Hepatocyte (in vitro differentiated cells): Measurements from ENCODE around the gene UBE2O. TPM values are rescaled to one million over a fixed set of nuclear protein-coding genes. Genes with fewer than 3 reads are reported as not detected.
A peak's percentile ranks its signal among the peaks of the same experiment; 100 is the strongest.

Source experiments
- DNase-seq: peaks from one replicate; pipeline ENCODE4 v3.0.0-alpha.2; 2016; ENCODE audit warnings: low spot score
- H2AFZ ChIP-seq: fragments of 200-600 bp; sonication (generic); 2 replicates; pipeline ENCODE4 v1.6.0; 2016; ENCODE audit warnings: antibody characterized with exemption, mild to moderate bottlenecking
- H3K27ac ChIP-seq: fragments of 200-600 bp; sonication (generic); 2 replicates; pipeline ENCODE4 v1.5.1; 2016; ENCODE audit warnings: mild to moderate bottlenecking
- H3K27me3 ChIP-seq: fragments of 200-600 bp; sonication (generic); 2 replicates; pipeline ENCODE4 v1.6.1; 2016
- H3K36me3 ChIP-seq: fragments of 200-600 bp; sonication (generic); replicated peaks from 2 replicates; pipeline ENCODE4 v1.5.1; 2016; ENCODE audit warnings: low read depth; ENCODE audit not compliant: insufficient read depth
- H3K4me1 ChIP-seq: fragments of 200-600 bp; sonication (generic); 2 replicates; pipeline ENCODE4 v1.5.1; 2016; ENCODE audit warnings: mild to moderate bottlenecking, moderate library complexity; ENCODE audit not compliant: insufficient read depth
- H3K4me2 ChIP-seq: fragments of 200-600 bp; sonication (generic); 2 replicates; pipeline ENCODE4 v1.6.0; 2016
- H3K4me3 ChIP-seq: fragments of 200-600 bp; sonication (generic); 2 replicates; pipeline ENCODE4 v1.5.1; 2016; ENCODE audit warnings: mild to moderate bottlenecking
- H3K79me2 ChIP-seq: fragments of 200-600 bp; sonication (generic); 2 replicates; pipeline ENCODE4 v1.6.0; 2017; ENCODE audit warnings: mild to moderate bottlenecking
- H3K9me2 ChIP-seq: fragments of 200-600 bp; sonication (generic); replicated peaks from 2 replicates; pipeline ENCODE4 v1.6.0; 2017; ENCODE audit warnings: mild to moderate bottlenecking; ENCODE audit not compliant: insufficient read depth
- H3K9me3 ChIP-seq: fragments of 200-600 bp; sonication (generic); 2 replicates; pipeline ENCODE4 v1.5.1; 2016; ENCODE audit warnings: low read depth, mild to moderate bottlenecking
- H4K20me1 ChIP-seq: fragments of 200-600 bp; sonication (generic); 2 replicates; pipeline ENCODE4 v1.6.0; 2016; ENCODE audit warnings: mild to moderate bottlenecking; ENCODE audit not compliant: insufficient read depth, poor library complexity, severe bottlenecking
- EZH2 ChIP-seq: fragments of 200-600 bp; sonication (generic); IDR thresholded peaks from 2 replicates; pipeline ENCODE4 v1.6.1; 2016; ENCODE audit warnings: antibody characterized with exemption, mild to moderate bottlenecking, borderline replicate concordance
- EZH2phosphoT487 ChIP-seq: fragments of 200-600 bp; sonication (generic); IDR thresholded peaks from one replicate; pipeline ENCODE4 v1.6.1; 2018; ENCODE audit warnings: antibody characterized with exemption, mild to moderate bottlenecking, low read depth, moderate library complexity; ENCODE audit not compliant: unreplicated experiment, severe bottlenecking
- WGBS: methylation state at CpG from one replicate; pipeline ENCODE4 v1.1.6; 2016; ENCODE audit warnings: low lambda C conversion rate; ENCODE audit errors: missing lambda C conversion rate; 5-methylcytosine and 5-hydroxymethylcytosine counted together
- polyA plus RNA-seq: library from polyadenylated mRNA; unstranded; fragments of >200 nt; fragmentation: Nextera tagmentation; extraction: Ambion mirVana; gene quantifications from 2 replicates; pipeline ENCODE4 v1.2.1, GENCODE V29; 2016
- total RNA-seq: library from RNA; depleted of rRNA; stranded (reverse); fragments of >200 nt; gene quantifications from 2 replicates; pipeline ENCODE4 v1.2.3, GENCODE V29; 2014
- TF ChIP-seq, protein P1 (sequence below): fragments of 200-600 bp; sonication (generic); IDR thresholded peaks from 2 replicates; pipeline ENCODE4 v1.5.1; 2016; ENCODE audit warnings: antibody characterized with exemption, mild to moderate bottlenecking; ENCODE audit not compliant: poor library complexity

The UBE2O gene
- total and polyA plus RNA-seq, 2 experiments from 2014 or later: 9.7 to 15.2 TPM

- H3K27me3 ChIP-seq: no peaks in the 10 kb centered on the region
- TF ChIP-seq, protein P1, sequence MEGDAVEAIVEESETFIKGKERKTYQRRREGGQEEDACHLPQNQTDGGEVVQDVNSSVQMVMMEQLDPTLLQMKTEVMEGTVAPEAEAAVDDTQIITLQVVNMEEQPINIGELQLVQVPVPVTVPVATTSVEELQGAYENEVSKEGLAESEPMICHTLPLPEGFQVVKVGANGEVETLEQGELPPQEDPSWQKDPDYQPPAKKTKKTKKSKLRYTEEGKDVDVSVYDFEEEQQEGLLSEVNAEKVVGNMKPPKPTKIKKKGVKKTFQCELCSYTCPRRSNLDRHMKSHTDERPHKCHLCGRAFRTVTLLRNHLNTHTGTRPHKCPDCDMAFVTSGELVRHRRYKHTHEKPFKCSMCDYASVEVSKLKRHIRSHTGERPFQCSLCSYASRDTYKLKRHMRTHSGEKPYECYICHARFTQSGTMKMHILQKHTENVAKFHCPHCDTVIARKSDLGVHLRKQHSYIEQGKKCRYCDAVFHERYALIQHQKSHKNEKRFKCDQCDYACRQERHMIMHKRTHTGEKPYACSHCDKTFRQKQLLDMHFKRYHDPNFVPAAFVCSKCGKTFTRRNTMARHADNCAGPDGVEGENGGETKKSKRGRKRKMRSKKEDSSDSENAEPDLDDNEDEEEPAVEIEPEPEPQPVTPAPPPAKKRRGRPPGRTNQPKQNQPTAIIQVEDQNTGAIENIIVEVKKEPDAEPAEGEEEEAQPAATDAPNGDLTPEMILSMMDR: no peak
- TF ChIP-seq EZH2phosphoT487 (no peak), EZH2 (no peak)
- no peak overlapping the region for H3K4me3 ChIP-seq
- peak overlapping the region; percentile 40 for H3K27ac ChIP-seq
- no peaks in the 10 kb centered on the region for H4K20me1 ChIP-seq
- H3K4me1 ChIP-seq: peaks cover 26% of the 10 kb centered on the region
- H3K79me2 ChIP-seq: peaks cover 3% of the 10 kb centered on the region
- no peaks in the 10 kb centered on the region for H3K9me2 ChIP-seq
- H3K9me3 ChIP-seq: no peaks in the 10 kb centered on the region
- peak; percentile 61 for DNase-seq
- WGBS: 42% methylated on average over 15 of the region's 15 CpGs
- H3K36me3 ChIP-seq: no peaks in the 10 kb centered on the region
- H3K4me2 ChIP-seq: peak overlapping the region; percentile 48
- H2AFZ ChIP-seq: no peak overlapping the region
Measured at GRCh38 chr17:76492989-76493501, 40.1 kb upstream of the UBE2O start.

- H3K9me2 ChIP-seq: no peaks in the 10 kb centered on the region
- peaks cover under 1% of the 10 kb centered on the region for H3K79me2 ChIP-seq
- no peak overlapping the region for H3K4me3 ChIP-seq
- no peaks in the 10 kb centered on the region for H3K27me3 ChIP-seq
- 83% methylated on average over 9 of the region's 11 CpGs for WGBS
- TF ChIP-seq EZH2phosphoT487 (no peak), EZH2 (no peak)
- TF ChIP-seq, protein P1: no peak
- no peaks in the 10 kb centered on the region for H3K36me3 ChIP-seq
- H3K27ac ChIP-seq: peak overlapping the region; percentile 40
- H3K4me2 ChIP-seq: peak overlapping the region; percentile 48
- H3K4me1 ChIP-seq: peaks cover 21% of the 10 kb centered on the region
- H3K9me3 ChIP-seq: no peaks in the 10 kb centered on the region
- no peaks in the 10 kb centered on the region for H4K20me1 ChIP-seq
- DNase-seq: no peak
- H2AFZ ChIP-seq: no peak overlapping the region
Measured at GRCh38 chr17:76492123-76492988, 39.4 kb upstream of the UBE2O start.

DNA sequence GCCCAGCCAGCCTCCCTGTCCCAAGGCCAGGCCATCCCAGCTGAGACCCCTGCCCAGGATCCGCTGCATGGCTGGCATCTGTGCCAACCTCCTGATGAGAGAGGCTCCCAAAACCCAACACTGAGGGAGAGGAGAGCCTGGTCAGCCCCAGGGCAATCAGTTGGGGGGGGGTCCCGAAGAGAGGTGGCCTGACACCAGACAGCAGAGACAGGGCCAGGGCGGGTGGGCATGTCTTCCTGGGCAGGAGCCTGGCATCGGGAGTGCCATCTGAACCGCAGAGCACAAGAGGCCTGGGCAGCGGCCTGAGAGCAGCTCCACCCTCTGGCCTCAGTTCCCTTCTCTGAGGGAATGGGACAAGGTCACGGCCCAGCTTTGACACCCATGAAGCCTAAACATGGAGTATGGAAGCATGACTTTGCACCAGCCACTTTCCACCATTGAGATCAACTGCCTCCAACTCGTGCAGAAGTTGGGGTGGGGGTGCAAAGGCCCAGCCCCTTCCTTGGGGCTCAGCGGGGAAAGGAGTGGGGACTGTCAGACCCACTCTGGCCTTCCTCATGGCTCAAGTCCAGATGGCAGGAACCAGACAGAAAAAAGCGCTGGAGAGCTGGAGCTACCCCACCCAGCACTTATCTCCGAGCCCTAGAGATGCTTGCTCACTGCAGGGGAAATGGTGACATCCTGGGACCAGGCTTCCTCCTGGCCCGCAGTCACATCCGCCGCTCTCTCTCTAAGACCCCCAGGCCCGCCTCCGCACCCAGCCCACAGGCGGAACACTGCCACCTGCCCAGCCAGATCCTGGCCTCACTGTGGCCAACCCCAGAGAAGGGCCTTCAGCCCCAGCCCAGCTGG is 38.5 kb upstream of the UBE2O start:
- WGBS: 94% methylated on average over 17 of the region's 17 CpGs
- H3K36me3 ChIP-seq: no peaks in the 10 kb centered on the region
- H3K9me2 ChIP-seq: no peaks in the 10 kb centered on the region
- no peaks in the 10 kb centered on the region for H3K27me3 ChIP-seq
- no peak overlapping the region for H3K27ac ChIP-seq
- H4K20me1 ChIP-seq: no peaks in the 10 kb centered on the region
- no peaks in the 10 kb centered on the region for H3K9me3 ChIP-seq
- H2AFZ ChIP-seq: no peak overlapping the region
- TF ChIP-seq, protein P1: no peak
- H3K4me2 ChIP-seq: no peak overlapping the region
- H3K4me3 ChIP-seq: no peak overlapping the region
- H3K4me1 ChIP-seq: peaks cover 21% of the 10 kb centered on the region
- H3K79me2 ChIP-seq: no peaks in the 10 kb centered on the region
- DNase-seq: no peak
